Measurements from ENCODE around the gene PINK1.

DNA sequence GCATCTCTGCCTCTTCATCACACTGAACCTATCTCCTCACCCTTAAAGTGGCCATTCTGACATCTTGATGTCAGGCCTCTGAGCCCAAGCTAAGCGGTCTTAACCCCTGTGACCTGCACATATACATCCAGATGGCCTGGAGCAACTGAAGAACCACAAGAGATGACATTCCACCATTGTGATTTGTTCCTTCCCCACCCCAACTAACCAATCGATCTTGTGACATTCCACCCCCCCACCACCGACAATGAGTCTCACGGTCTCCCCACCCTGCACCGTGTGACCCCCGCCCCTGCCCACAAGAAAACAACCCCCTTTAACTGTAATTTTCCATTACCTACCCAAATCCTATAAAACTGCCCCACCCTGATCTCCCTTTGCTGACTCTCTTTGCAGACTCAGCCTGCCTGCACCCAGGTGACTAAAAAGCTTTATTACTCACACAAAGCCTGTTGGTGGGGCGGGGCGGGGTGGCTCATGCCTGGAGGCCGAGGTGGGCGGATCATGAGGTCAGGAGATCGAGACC lies 21.0 kb upstream of the PINK1 start:
- TF ChIP-seq EZH2 (IDR thresholded peaks at IDR 0.05; ENCODE audit: low read length), result no peak
- TF ChIP-seq, protein P1, sequence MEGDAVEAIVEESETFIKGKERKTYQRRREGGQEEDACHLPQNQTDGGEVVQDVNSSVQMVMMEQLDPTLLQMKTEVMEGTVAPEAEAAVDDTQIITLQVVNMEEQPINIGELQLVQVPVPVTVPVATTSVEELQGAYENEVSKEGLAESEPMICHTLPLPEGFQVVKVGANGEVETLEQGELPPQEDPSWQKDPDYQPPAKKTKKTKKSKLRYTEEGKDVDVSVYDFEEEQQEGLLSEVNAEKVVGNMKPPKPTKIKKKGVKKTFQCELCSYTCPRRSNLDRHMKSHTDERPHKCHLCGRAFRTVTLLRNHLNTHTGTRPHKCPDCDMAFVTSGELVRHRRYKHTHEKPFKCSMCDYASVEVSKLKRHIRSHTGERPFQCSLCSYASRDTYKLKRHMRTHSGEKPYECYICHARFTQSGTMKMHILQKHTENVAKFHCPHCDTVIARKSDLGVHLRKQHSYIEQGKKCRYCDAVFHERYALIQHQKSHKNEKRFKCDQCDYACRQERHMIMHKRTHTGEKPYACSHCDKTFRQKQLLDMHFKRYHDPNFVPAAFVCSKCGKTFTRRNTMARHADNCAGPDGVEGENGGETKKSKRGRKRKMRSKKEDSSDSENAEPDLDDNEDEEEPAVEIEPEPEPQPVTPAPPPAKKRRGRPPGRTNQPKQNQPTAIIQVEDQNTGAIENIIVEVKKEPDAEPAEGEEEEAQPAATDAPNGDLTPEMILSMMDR (optimal IDR thresholded peaks at IDR 0.05 in 1 of 3, IDR thresholded peaks at IDR 0.05 in 1 of 3, conservative IDR thresholded peaks at IDR 0.05 in 1 of 3; ENCODE audit: extremely low read depth in 1 of 3, insufficient read depth in 2 of 3, low read length in 3 of 3), result no peak

Measured in keratinocyte (primary cell).